Measurements from ENCODE around the gene ARPIN. TPM values are rescaled to one million over a fixed set of nuclear protein-coding genes. Genes with fewer than 3 reads are reported as not detected.

ARPIN gene
- total RNA-seq, 2 experiments from 2014 or later = not detected

GRCh38 chr15:89936786-89937265 is 24.1 kb upstream of the ARPIN start:
- Mint-ChIP-seq H3K4me3 (no peak overlapping the region), H3K4me1 (peaks cover 20% of the 10 kb centered on the region), H3K36me3 (ENCODE audit: low read depth) (no peaks in the 10 kb centered on the region), H3K9me3 (ENCODE audit: low read depth) (no peaks in the 10 kb centered on the region), H3K27ac (no peak overlapping the region), H3K27me3 (no peaks in the 10 kb centered on the region)
- intact Hi-C loops (cut with DNase I, micrococcal nuclease) = no loop called here
- ATAC-seq (no peak), DNase-seq (no peak)
- ChIA-PET CTCF (interaction anchor here (0.5 to 1.0 kb wide), 4 partner anchors 17 to 650 kb away, joined by 3 to 4 read pairs (median 3); no protein-coding TSS in a partner anchor), POLR2A (no interaction called here)

- Mint-ChIP-seq H3K27me3 (no peaks in the 10 kb centered on the region), H3K27ac (no peak overlapping the region), H3K4me3 (no peak overlapping the region), H3K36me3 (ENCODE audit: low read depth) (no peaks in the 10 kb centered on the region), H3K9me3 (ENCODE audit: low read depth) (no peaks in the 10 kb centered on the region), H3K4me1 (peaks cover 20% of the 10 kb centered on the region)
- peak; percentile 42 for DNase-seq
- ChIA-PET CTCF (interaction anchor here (0.5 to 1.0 kb wide), 4 partner anchors 18 to 650 kb away, joined by 3 to 4 read pairs (median 3); no protein-coding TSS in a partner anchor), POLR2A (no interaction called here)
- ATAC-seq = peak; percentile 78
- intact Hi-C loops (cut with DNase I, micrococcal nuclease) = no loop called here
These were observed 23.5 kb upstream of the ARPIN start for GRCh38 chr15:89936051-89936785.

GRCh38 chr15:89932880-89933279 is 20.1 kb upstream of the ARPIN start:
- H3K9me3 Mint-ChIP-seq (ENCODE audit: low read depth) = no peaks in the 10 kb centered on the region
- intact Hi-C loops (cut with DNase I, micrococcal nuclease) = no loop called here
- peaks cover 17% of the 10 kb centered on the region for H3K4me1 Mint-ChIP-seq
- H3K27ac Mint-ChIP-seq = no peak overlapping the region
- ATAC-seq (no peak), DNase-seq (no peak)
- POLR2A ChIA-PET = no interaction called here
- no peak overlapping the region for H3K4me3 Mint-ChIP-seq
- H3K36me3 Mint-ChIP-seq (ENCODE audit: low read depth) = no peaks in the 10 kb centered on the region
- H3K27me3 Mint-ChIP-seq = no peaks in the 10 kb centered on the region
- CTCF ChIA-PET = interaction anchor here (1.1 to 2.2 kb wide), 3 partner anchors 12 to 154 kb away, joined by 3 to 8 read pairs (median 3); no protein-coding TSS in a partner anchor

GRCh38 chr15:89928421-89928820 is 15.7 kb upstream of the ARPIN start:
- Mint-ChIP-seq H3K4me1 (no peaks in the 10 kb centered on the region), H3K4me3 (no peak overlapping the region), H3K9me3 (ENCODE audit: low read depth) (no peaks in the 10 kb centered on the region), H3K36me3 (ENCODE audit: low read depth) (no peaks in the 10 kb centered on the region), H3K27me3 (no peaks in the 10 kb centered on the region), H3K27ac (no peak overlapping the region)
- POLR2A ChIA-PET = no interaction called here
- CTCF ChIA-PET = interaction anchor here (0.6 kb wide), 1 partner anchor 680 kb away, joined by 3 read pairs; no protein-coding TSS in a partner anchor
- ATAC-seq (no peak), DNase-seq (no peak)
- intact Hi-C loops (cut with DNase I, micrococcal nuclease) = no loop called here

GRCh38 chr15:89926158-89926557 is 13.4 kb upstream of the ARPIN start:
- Mint-ChIP-seq H3K36me3 (ENCODE audit: low read depth) (no peaks in the 10 kb centered on the region), H3K27me3 (no peaks in the 10 kb centered on the region), H3K9me3 (ENCODE audit: low read depth) (no peaks in the 10 kb centered on the region), H3K4me1 (no peaks in the 10 kb centered on the region), H3K4me3 (no peak overlapping the region), H3K27ac (no peak overlapping the region)
- no peak for ATAC-seq
- DNase-seq = no peak
- ChIA-PET POLR2A (interaction anchor here (0.7 kb wide), 1 partner anchor 9 kb away, joined by 6 read pairs; no protein-coding TSS in a partner anchor), CTCF (no interaction called here)
- intact Hi-C loops (cut with DNase I, micrococcal nuclease) = no loop called here

GRCh38 chr15:89917442-89918101 is 4.8 kb upstream of the ARPIN start:
- ATAC-seq = no peak
- POLR2A ChIA-PET = no interaction called here
- intact Hi-C loops (cut with DNase I, micrococcal nuclease) = no loop called here

GRCh38 chr15:89916660-89917059 is 3.9 kb upstream of the ARPIN start:
- intact Hi-C loops (cut with DNase I, micrococcal nuclease) = no loop called here
- no peaks in the 10 kb centered on the region for H3K9me3 Mint-ChIP-seq (ENCODE audit: low read depth)
- ChIA-PET CTCF (interaction anchor here (0.6 to 0.9 kb wide), 2 partner anchors 144 to 155 kb away, joined by 3 to 4 read pairs; no protein-coding TSS in a partner anchor), POLR2A (no interaction called here)
- DNase-seq (no peak), ATAC-seq (no peak)
- H3K36me3 Mint-ChIP-seq (ENCODE audit: low read depth) = no peaks in the 10 kb centered on the region
- H3K27ac Mint-ChIP-seq = no peak overlapping the region
- no peak overlapping the region for H3K4me3 Mint-ChIP-seq
- no peaks in the 10 kb centered on the region for H3K4me1 Mint-ChIP-seq
- H3K27me3 Mint-ChIP-seq = peaks cover 21% of the 10 kb centered on the region

More at GRCh38 chr15:89917442-89918101, 4.8 kb upstream of the ARPIN start:
- Mint-ChIP-seq H3K27ac (no peak overlapping the region), H3K36me3 (ENCODE audit: low read depth) (no peaks in the 10 kb centered on the region), H3K27me3 (peaks cover 14% of the 10 kb centered on the region), H3K9me3 (ENCODE audit: low read depth) (no peaks in the 10 kb centered on the region), H3K4me1 (no peaks in the 10 kb centered on the region), H3K4me3 (no peak overlapping the region)
- CTCF ChIA-PET = interaction anchor here (0.6 to 1.2 kb wide), 4 partner anchors 19 to 157 kb away, joined by 3 to 4 read pairs (median 3); no protein-coding TSS in a partner anchor
- DNase-seq = no peak

- ATAC-seq (no peak), DNase-seq (no peak)
- no peak overlapping the region for H3K4me3 Mint-ChIP-seq
- H3K4me1 Mint-ChIP-seq = no peaks in the 10 kb centered on the region
- ChIA-PET CTCF (interaction anchor here (0.9 to 1.1 kb wide), 2 partner anchors 14 to 734 kb away, joined by 3 read pairs; no protein-coding TSS in a partner anchor), POLR2A (interaction anchor here (0.6 kb wide), 1 partner anchor 208 kb away, joined by 3 read pairs; no protein-coding TSS in a partner anchor)
- no peaks in the 10 kb centered on the region for H3K9me3 Mint-ChIP-seq (ENCODE audit: low read depth)
- intact Hi-C loops (cut with DNase I, micrococcal nuclease) = no loop called here
- H3K36me3 Mint-ChIP-seq (ENCODE audit: low read depth) = no peaks in the 10 kb centered on the region
- peaks cover 30% of the 10 kb centered on the region for H3K27me3 Mint-ChIP-seq
- H3K27ac Mint-ChIP-seq = no peak overlapping the region
These were observed 543 bp downstream of the ARPIN start for GRCh38 chr15:89912145-89912673.

GRCh38 chr15:89910891-89911626 is 1.7 kb downstream of the ARPIN start:
- no peak overlapping the region for H3K4me3 Mint-ChIP-seq
- intact Hi-C loops (cut with DNase I, micrococcal nuclease) = no loop called here
- CTCF ChIA-PET = interaction anchor here (0.6 to 1.6 kb wide), 8 partner anchors 8 to 327 kb away, joined by 3 to 4 read pairs (median 3); no protein-coding TSS in a partner anchor
- ATAC-seq (no peak), DNase-seq (no peak)
- H3K4me1 Mint-ChIP-seq = no peaks in the 10 kb centered on the region
- H3K9me3 Mint-ChIP-seq (ENCODE audit: low read depth) = no peaks in the 10 kb centered on the region
- peaks cover 30% of the 10 kb centered on the region for H3K27me3 Mint-ChIP-seq
- no peak overlapping the region for H3K27ac Mint-ChIP-seq
- H3K36me3 Mint-ChIP-seq (ENCODE audit: low read depth) = no peaks in the 10 kb centered on the region
- POLR2A ChIA-PET = interaction anchor here (0.6 kb wide), 1 partner anchor 130 kb away, joined by 4 read pairs; no protein-coding TSS in a partner anchor

- POLR2A ChIA-PET = no interaction called here
- H3K27ac Mint-ChIP-seq = no peak overlapping the region
- peaks cover 27% of the 10 kb centered on the region for H3K27me3 Mint-ChIP-seq
- CTCF ChIA-PET = interaction anchor here (1.6 kb wide), 1 partner anchor 9 kb away, joined by 4 read pairs; no protein-coding TSS in a partner anchor
- no peaks in the 10 kb centered on the region for H3K36me3 Mint-ChIP-seq (ENCODE audit: low read depth)
- ATAC-seq = no peak
- intact Hi-C loops (cut with DNase I, micrococcal nuclease) = no loop called here
- H3K4me3 Mint-ChIP-seq = no peak overlapping the region
- H3K9me3 Mint-ChIP-seq (ENCODE audit: low read depth) = no peaks in the 10 kb centered on the region
- H3K4me1 Mint-ChIP-seq = no peaks in the 10 kb centered on the region
- DNase-seq = no peak
These were observed 3.1 kb downstream of the ARPIN start for GRCh38 chr15:89909611-89910010.

GRCh38 chr15:89908226-89908625 is 4.5 kb downstream of the ARPIN start:
- intact Hi-C loops (cut with DNase I, micrococcal nuclease) = no loop called here
- Mint-ChIP-seq H3K9me3 (ENCODE audit: low read depth) (no peaks in the 10 kb centered on the region), H3K27me3 (peaks cover 20% of the 10 kb centered on the region), H3K27ac (no peak overlapping the region), H3K36me3 (ENCODE audit: low read depth) (no peaks in the 10 kb centered on the region), H3K4me3 (no peak overlapping the region), H3K4me1 (no peaks in the 10 kb centered on the region)
- ATAC-seq = no peak
- ChIA-PET POLR2A (no interaction called here), CTCF (no interaction called here)
- no peak for DNase-seq
